ENCODE data around the gene APOA1. TPM values are rescaled to one million over a fixed set of nuclear protein-coding genes. Genes with fewer than 3 reads are reported as not detected.

The APOA1 gene
- polyA plus RNA-seq, 1 of the 3 experiments (the other 2 are of a cell fraction), result 0.20 TPM

DNA sequence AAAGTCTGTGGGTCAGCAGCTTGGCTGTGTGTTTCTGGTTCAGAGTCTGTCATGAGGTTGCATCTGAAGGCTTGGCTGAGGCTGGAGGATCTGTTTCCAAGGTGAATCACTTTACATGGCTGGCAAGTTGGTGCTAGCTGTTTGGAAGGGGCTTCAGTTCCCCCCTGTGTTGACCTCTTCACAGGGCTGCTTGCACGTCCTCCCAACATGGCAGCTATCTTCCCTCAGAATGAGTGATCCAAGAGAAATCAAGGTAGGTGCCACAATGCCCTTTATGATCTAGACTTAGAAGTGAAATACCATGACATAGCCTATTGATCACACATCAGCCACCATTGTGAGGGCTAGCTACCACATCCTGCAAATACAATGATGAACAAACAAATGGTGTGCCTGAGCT lies 24.3 kb downstream of the APOA1 start:
- Histone ChIP-seq H3K79me2 (ENCODE audit: insufficient read depth) (no peaks in the 10 kb centered on the region), H3K9me3 (no peaks in the 10 kb centered on the region), H3K9me2 (no peaks in the 10 kb centered on the region), H3K4me1 (ENCODE audit: control insufficient read depth in 1 of 2, insufficient read depth in 2 of 2, low read depth in 1 of 2, low read length in 1 of 2) (no peaks in the 10 kb centered on the region), H3K4me3 (ENCODE audit: low read depth in 2 of 2, low read length in 1 of 2) (no peak overlapping the region), H3K9ac (no peak overlapping the region), H3K36me3 (replicated peaks in 1 of 2; ENCODE audit: control insufficient read depth in 1 of 2, insufficient read depth in 2 of 2, low read length in 1 of 2) (no peaks in the 10 kb centered on the region), H4K20me1 (ENCODE audit: insufficient read depth) (no peaks in the 10 kb centered on the region), H3K27ac (ENCODE audit: low read depth in 2 of 2, low read length in 1 of 2) (no peak overlapping the region), H3F3A (replicated peaks; ENCODE audit: insufficient read depth) (no peaks in the 10 kb centered on the region), H3K4me2 (no peak overlapping the region), H3K27me3 (ENCODE audit: insufficient read depth) (no peaks in the 10 kb centered on the region), H2AFZ (ENCODE audit: low read depth) (no peak overlapping the region)
- TF ChIP-seq YY1 (IDR thresholded peaks at IDR 0.05; ENCODE audit: low read depth) (no peak), TEAD4 (IDR thresholded peaks at IDR 0.05; ENCODE audit: borderline replicate concordance, insufficient read depth) (no peak), EZH2phosphoT487 (IDR thresholded peaks at IDR 0.05; ENCODE audit: borderline replicate concordance, low read depth) (no peak), FOSL2 (IDR thresholded peaks at IDR 0.05; ENCODE audit: borderline replicate concordance, low read depth) (no peak), TAF1 (IDR thresholded peaks at IDR 0.05; ENCODE audit: borderline replicate concordance, low read depth, low read length) (no peak), RXRA (IDR thresholded peaks at IDR 0.05; ENCODE audit: borderline replicate concordance, low read depth) (no peak), FOXM1 (IDR thresholded peaks at IDR 0.05; ENCODE audit: low read depth) (no peak), MEF2A (IDR thresholded peaks at IDR 0.05; ENCODE audit: borderline replicate concordance, low read depth) (no peak), RCOR1 (IDR thresholded peaks at IDR 0.05; ENCODE audit: low read length) (no peak), TCF12 (IDR thresholded peaks at IDR 0.05) (no peak), ELF1 (IDR thresholded peaks at IDR 0.05) (no peak), NFIC (IDR thresholded peaks at IDR 0.05; ENCODE audit: borderline replicate concordance) (no peak)
- TF ChIP-seq, protein P1, sequence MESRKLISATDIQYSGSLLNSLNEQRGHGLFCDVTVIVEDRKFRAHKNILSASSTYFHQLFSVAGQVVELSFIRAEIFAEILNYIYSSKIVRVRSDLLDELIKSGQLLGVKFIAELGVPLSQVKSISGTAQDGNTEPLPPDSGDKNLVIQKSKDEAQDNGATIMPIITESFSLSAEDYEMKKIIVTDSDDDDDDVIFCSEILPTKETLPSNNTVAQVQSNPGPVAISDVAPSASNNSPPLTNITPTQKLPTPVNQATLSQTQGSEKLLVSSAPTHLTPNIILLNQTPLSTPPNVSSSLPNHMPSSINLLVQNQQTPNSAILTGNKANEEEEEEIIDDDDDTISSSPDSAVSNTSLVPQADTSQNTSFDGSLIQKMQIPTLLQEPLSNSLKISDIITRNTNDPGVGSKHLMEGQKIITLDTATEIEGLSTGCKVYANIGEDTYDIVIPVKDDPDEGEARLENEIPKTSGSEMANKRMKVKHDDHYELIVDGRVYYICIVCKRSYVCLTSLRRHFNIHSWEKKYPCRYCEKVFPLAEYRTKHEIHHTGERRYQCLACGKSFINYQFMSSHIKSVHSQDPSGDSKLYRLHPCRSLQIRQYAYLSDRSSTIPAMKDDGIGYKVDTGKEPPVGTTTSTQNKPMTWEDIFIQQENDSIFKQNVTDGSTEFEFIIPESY (IDR thresholded peaks at IDR 0.05; ENCODE audit: borderline replicate concordance, low read depth), result no peak
- TF ChIP-seq, protein P2, sequence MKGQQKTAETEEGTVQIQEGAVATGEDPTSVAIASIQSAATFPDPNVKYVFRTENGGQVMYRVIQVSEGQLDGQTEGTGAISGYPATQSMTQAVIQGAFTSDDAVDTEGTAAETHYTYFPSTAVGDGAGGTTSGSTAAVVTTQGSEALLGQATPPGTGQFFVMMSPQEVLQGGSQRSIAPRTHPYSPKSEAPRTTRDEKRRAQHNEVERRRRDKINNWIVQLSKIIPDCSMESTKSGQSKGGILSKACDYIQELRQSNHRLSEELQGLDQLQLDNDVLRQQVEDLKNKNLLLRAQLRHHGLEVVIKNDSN (IDR thresholded peaks at IDR 0.05; ENCODE audit: borderline replicate concordance, low read depth), result no peak
- TF ChIP-seq, protein P3, sequence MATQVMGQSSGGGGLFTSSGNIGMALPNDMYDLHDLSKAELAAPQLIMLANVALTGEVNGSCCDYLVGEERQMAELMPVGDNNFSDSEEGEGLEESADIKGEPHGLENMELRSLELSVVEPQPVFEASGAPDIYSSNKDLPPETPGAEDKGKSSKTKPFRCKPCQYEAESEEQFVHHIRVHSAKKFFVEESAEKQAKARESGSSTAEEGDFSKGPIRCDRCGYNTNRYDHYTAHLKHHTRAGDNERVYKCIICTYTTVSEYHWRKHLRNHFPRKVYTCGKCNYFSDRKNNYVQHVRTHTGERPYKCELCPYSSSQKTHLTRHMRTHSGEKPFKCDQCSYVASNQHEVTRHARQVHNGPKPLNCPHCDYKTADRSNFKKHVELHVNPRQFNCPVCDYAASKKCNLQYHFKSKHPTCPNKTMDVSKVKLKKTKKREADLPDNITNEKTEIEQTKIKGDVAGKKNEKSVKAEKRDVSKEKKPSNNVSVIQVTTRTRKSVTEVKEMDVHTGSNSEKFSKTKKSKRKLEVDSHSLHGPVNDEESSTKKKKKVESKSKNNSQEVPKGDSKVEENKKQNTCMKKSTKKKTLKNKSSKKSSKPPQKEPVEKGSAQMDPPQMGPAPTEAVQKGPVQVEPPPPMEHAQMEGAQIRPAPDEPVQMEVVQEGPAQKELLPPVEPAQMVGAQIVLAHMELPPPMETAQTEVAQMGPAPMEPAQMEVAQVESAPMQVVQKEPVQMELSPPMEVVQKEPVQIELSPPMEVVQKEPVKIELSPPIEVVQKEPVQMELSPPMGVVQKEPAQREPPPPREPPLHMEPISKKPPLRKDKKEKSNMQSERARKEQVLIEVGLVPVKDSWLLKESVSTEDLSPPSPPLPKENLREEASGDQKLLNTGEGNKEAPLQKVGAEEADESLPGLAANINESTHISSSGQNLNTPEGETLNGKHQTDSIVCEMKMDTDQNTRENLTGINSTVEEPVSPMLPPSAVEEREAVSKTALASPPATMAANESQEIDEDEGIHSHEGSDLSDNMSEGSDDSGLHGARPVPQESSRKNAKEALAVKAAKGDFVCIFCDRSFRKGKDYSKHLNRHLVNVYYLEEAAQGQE (IDR thresholded peaks at IDR 0.05; ENCODE audit: low read depth, low read length), result no peak
- TF ChIP-seq, protein P4, sequence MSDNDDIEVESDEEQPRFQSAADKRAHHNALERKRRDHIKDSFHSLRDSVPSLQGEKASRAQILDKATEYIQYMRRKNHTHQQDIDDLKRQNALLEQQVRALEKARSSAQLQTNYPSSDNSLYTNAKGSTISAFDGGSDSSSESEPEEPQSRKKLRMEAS (IDR thresholded peaks at IDR 0.05; ENCODE audit: low read depth), result no peak
- no peak for DNase-seq
- POLR2A ChIA-PET, result no interaction called here
- CTCF ChIA-PET, result interaction anchor here (1.1 to 1.7 kb wide), 4 partner anchors 22 to 293 kb away, joined by 3 to 7 read pairs (median 6); partner anchors contain the start of gene APOA5
- WGBS (ENCODE audit: low lambda C conversion rate), result 100% methylated on average over 1 of the region's 1 CpG
